Testis (tissue), 3 donors: ENCODE measurements around the gene PGM1. TPM values are rescaled to one million over a fixed set of nuclear protein-coding genes. Genes with fewer than 3 reads are reported as not detected.

Experiments
- DNase-seq: peaks from one replicate; pipeline ENCODE4 v3.0.0-alpha.2; 2019
- H3K27ac ChIP-seq, 2 donors: fragments of 200-600 bp; sonication (generic); one replicate each; pipeline ENCODE4 v1.5.1; 2019
- H3K27me3 ChIP-seq: fragments of 200-600 bp; sonication (generic); one replicate; pipeline ENCODE4 v1.5.1; 2019
- H3K36me3 ChIP-seq: fragments of 200-600 bp; sonication (generic); one replicate; pipeline ENCODE4 v1.5.1; 2017; ENCODE audit warnings: low read depth; ENCODE audit errors: missing control alignments
- H3K4me1 ChIP-seq: fragments of 200-600 bp; sonication (generic); one replicate; pipeline ENCODE4 v1.5.1; 2019
- H3K4me3 ChIP-seq, 2 donors: fragments of 200-600 bp; sonication (generic); one replicate each; pipeline ENCODE4 v1.5.1; 2017 to 2019
- H3K9me3 ChIP-seq: fragments of 200-600 bp; sonication (generic); one replicate; pipeline ENCODE4 v1.5.1; 2017
- POLR2A ChIP-seq: fragments of 450-650 bp; IDR thresholded peaks from one replicate; pipeline ENCODE4 v1.6.1; 2017; ENCODE audit warnings: antibody characterized with exemption, mild to moderate bottlenecking, moderate library complexity
- WGBS, 2 donors: methylation state at CpG; one replicate each; pipeline ENCODE4 v1.1.5; 2018; 5-methylcytosine and 5-hydroxymethylcytosine counted together
- intact Hi-C: fragments of 100-400 bp; cut with DNase I; formaldehyde crosslinking; loops from one replicate; pipeline ENCODE4 v1.15.1; 2023; ENCODE audit warnings: low total_unique reads
- polyA plus RNA-seq: library from polyadenylated mRNA; stranded (reverse); fragments of 350-450 nt; fragmentation: Illumina TruSeq; extraction: RNeasy Lipid Tissue Mini Kit (QIAGEN cat#74804); gene quantifications from one replicate; pipeline ENCODE4 v1.2.3, GENCODE V29; 2014; ENCODE audit warnings: low read depth, low replicate concordance; ENCODE audit not compliant: insufficient read depth
- total RNA-seq, 2 donors: library from RNA; depleted of rRNA; stranded (reverse); fragments of >200 nt; gene quantifications; one replicate each; pipeline ENCODE4 v1.2.3, GENCODE V29; 2016
- TF ChIP-seq, protein P1 (sequence below), 3 experiments: fragments of 450-650 bp in 2 of 3; fragments of 200-600 bp in 1 of 3; sonication (generic) in 1 of 3; IDR thresholded peaks; one replicate each; pipeline ENCODE4 v1.5.1; 2016 to 2019; ENCODE audit warnings: antibody characterized with exemption in 3 of 3, mild to moderate bottlenecking in 2 of 3, moderate library complexity in 1 of 3

PGM1 gene
- total and polyA plus RNA-seq, 3 donors from 2014 or later, result 23.2 to 27.7 (median 27.5) TPM

DNA sequence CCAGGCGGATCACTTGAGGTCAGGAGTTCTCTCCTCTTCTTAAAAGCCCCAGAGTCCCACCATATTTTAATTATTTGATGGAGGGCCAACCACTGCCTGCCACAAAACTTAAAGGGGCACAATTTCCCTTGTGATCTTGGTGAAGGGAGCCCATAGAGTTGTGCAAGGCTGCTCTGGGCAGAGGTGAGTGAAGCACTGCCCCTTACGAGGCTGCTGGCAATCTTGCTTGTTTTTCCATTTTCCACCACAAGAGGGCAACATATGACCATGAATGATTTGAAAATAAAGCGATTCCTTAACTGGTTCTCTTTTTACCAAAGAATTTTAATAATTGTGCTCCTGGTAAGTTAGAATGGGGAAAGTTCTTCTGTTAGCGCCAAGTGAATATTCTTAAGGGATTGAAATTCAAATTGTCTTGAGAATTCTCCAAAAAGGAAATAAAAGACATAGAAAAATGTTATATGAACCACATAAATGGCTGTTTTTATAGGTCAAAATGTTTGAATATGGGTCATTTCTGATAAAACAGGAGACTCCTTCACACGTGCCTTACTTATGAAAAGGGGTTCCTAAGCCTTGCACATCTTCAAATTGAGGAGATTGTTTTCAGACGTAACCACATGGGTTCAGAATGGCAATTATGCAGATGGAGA, 22.7 kb downstream of the PGM1 start:
- no peak for TF ChIP-seq POLR2A
- TF ChIP-seq, protein P1, sequence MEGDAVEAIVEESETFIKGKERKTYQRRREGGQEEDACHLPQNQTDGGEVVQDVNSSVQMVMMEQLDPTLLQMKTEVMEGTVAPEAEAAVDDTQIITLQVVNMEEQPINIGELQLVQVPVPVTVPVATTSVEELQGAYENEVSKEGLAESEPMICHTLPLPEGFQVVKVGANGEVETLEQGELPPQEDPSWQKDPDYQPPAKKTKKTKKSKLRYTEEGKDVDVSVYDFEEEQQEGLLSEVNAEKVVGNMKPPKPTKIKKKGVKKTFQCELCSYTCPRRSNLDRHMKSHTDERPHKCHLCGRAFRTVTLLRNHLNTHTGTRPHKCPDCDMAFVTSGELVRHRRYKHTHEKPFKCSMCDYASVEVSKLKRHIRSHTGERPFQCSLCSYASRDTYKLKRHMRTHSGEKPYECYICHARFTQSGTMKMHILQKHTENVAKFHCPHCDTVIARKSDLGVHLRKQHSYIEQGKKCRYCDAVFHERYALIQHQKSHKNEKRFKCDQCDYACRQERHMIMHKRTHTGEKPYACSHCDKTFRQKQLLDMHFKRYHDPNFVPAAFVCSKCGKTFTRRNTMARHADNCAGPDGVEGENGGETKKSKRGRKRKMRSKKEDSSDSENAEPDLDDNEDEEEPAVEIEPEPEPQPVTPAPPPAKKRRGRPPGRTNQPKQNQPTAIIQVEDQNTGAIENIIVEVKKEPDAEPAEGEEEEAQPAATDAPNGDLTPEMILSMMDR (IDR thresholded peaks at IDR 0.05), result peak; percentile 84 to 91 (median 90)
- H3K4me3 ChIP-seq, result no peak overlapping the region
- intact Hi-C loops, result loop anchor here (5.0 kb wide), 1 partner anchor 631 kb away; no protein-coding TSS in a partner anchor
- no peaks in the 10 kb centered on the region for H3K27me3 ChIP-seq
- H3K27ac ChIP-seq, result no peak overlapping the region
- H3K4me1 ChIP-seq, result peaks cover 3% of the 10 kb centered on the region
- DNase-seq, result peak; percentile 81
- H3K36me3 ChIP-seq, result no peaks in the 10 kb centered on the region
- 37 to 43% methylated on average over 6 of the region's 6 CpGs for WGBS, 2 donors
- H3K9me3 ChIP-seq, result no peaks in the 10 kb centered on the region

DNA sequence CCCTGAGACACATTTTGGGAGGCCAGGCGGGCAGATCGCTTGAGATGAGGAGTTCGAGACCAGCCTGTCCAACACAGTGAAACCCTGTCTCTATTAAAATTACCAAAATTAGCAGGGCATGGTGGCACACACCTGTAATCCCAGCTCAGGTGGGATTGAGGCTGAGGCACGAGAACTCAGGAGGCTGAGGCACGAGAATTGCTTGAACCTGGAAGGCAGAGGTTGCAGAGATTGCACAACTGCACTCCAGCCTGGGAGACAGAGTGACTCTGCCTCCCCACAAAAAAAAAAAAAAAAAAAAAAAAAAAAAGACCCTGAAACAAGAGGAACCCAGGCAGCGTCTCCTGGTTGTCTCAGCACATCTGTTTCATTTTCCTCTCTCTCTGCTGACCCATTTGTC, 24.2 kb downstream of the PGM1 start:
- H3K9me3 ChIP-seq, result no peaks in the 10 kb centered on the region
- no peak overlapping the region for H3K4me3 ChIP-seq
- intact Hi-C loops, result loop anchor here (5.0 kb wide), 1 partner anchor 630 kb away; no protein-coding TSS in a partner anchor
- no peak for TF ChIP-seq POLR2A
- TF ChIP-seq, protein P1 (IDR thresholded peaks at IDR 0.05), result no peak
- H3K27me3 ChIP-seq, result no peaks in the 10 kb centered on the region
- WGBS, 2 donors, result 91 to 94% methylated on average over 6 of the region's 6 CpGs
- H3K36me3 ChIP-seq, result no peaks in the 10 kb centered on the region
- no peak overlapping the region for H3K27ac ChIP-seq
- no peak for DNase-seq
- H3K4me1 ChIP-seq, result peaks cover 3% of the 10 kb centered on the region

DNA sequence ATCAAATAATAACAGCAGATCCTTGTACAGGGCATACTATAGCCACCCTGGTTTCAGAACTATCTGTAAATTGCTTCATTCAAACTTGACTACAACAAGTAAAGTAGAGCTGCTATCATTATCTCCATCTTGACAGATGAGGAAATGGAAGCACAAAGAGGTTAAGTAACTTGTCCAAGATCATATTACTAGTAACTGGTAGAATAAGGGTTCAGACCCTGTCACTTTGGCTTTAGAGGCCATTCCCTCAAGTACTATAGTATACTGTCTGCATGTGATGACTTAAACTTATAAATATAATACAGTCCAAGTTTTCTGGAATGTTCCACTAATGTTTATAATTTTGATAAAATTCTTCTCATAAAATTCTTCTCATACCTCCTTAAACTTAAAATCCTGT, 24.8 kb downstream of the PGM1 start:
- no peaks in the 10 kb centered on the region for H3K36me3 ChIP-seq

DNA sequence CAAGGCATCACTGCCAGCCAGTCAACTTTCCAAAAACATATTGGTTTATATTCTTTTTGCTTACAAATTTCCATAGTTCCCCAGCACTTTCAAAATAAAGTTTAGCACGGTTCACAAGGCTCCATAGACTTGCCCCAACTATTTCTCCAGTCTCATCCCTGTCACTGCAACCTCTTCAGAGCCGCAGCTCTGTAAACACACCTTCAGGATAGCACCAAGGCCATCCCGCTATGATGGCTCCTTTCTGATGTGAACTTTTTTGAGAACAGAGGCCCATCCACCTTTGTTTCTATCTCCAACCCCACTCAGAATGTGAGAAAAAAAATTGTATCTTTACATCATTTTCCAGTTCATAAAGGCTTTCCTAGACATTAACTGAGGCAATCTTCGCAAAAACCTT, 26.3 kb downstream of the PGM1 start:
- intact Hi-C loops, result loop anchor here (5.0 kb wide), 1 partner anchor 628 kb away; no protein-coding TSS in a partner anchor
- WGBS, 2 donors, result 94 to 95% methylated on average over 4 of the region's 4 CpGs

More for the DNA sequence above, 24.8 kb downstream of the PGM1 start:
- intact Hi-C loops, result loop anchor here (5.0 kb wide), 1 partner anchor 629 kb away; no protein-coding TSS in a partner anchor
- peaks cover under 1% of the 10 kb centered on the region for H3K4me1 ChIP-seq
- no peak overlapping the region for H3K4me3 ChIP-seq
- no peaks in the 10 kb centered on the region for H3K9me3 ChIP-seq
- no peak overlapping the region for H3K27ac ChIP-seq
- TF ChIP-seq POLR2A, result no peak
- TF ChIP-seq, protein P1 (IDR thresholded peaks at IDR 0.05), result no peak
- DNase-seq, result no peak
- no peaks in the 10 kb centered on the region for H3K27me3 ChIP-seq

More for the DNA sequence above, 26.3 kb downstream of the PGM1 start:
- no peak overlapping the region for H3K4me3 ChIP-seq
- DNase-seq, result no peak
- no peaks in the 10 kb centered on the region for H3K4me1 ChIP-seq
- H3K9me3 ChIP-seq, result no peaks in the 10 kb centered on the region
- H3K27ac ChIP-seq, result no peak overlapping the region
- H3K36me3 ChIP-seq, result no peaks in the 10 kb centered on the region
- H3K27me3 ChIP-seq, result no peaks in the 10 kb centered on the region
- TF ChIP-seq, protein P1 (IDR thresholded peaks at IDR 0.05), result no peak
- no peak for TF ChIP-seq POLR2A
